Endothelial cell of umbilical vein (primary cell): ENCODE results near the gene ANKS1B. TPM values are rescaled to one million over a fixed set of nuclear protein-coding genes. Genes with fewer than 3 reads are reported as not detected.

ENCODE experiments used
- BruUV-seq: library from RNA; stranded (reverse); fragments of 400-500 nt; replicated peaks from 2 replicates; lab custom pipeline; 2021; lab: Mats Ljungman, UMichigan
- CTCF ChIA-PET: fragments of 300-600, 350-600 bp; sonication (Branson Sonifier 250); formaldehyde crosslinking; loops from one replicate; lab custom pipeline; 2021; ENCODE audit warnings: antibody characterized with exemption, inconsistent platforms; lab: Charles Lee
- POLR2A ChIA-PET: fragments of 300-600, 350-600 bp; sonication (Branson Sonifier 250); formaldehyde crosslinking; loops from one replicate; lab custom pipeline; 2021; ENCODE audit warnings: antibody characterized with exemption, inconsistent platforms; lab: Charles Lee
- DNase-seq: peaks from one replicate; pipeline ENCODE4 v3.0.0-alpha.2; 2011; ENCODE audit warnings: low read depth, low spot score
- FAIRE-seq: peaks from 2 replicates; lab custom pipeline; 2011; peaks lifted over from hg19 to GRCh38; lab: Jason Lieb, UNC
- H2AFZ ChIP-seq: 2 replicates; pipeline ENCODE4 v1.6.0; 2012; ENCODE audit warnings: low read depth, low read length, control low read depth, inconsistent platforms
- H3K27ac ChIP-seq: 2 replicates; pipeline ENCODE4 v1.5.1; 2011; ENCODE audit warnings: low read depth, mild to moderate bottlenecking, control low read depth, low read length, moderate library complexity; ENCODE audit not compliant: insufficient read depth
- H3K27me3 ChIP-seq, 2 experiments: 2 replicates each; pipeline versions ENCODE4 v1.6.0 to v1.6.1; 2011; ENCODE audit warnings: low read length in 2 of 2, mixed read lengths in 1 of 2; ENCODE audit not compliant: control insufficient read depth in 2 of 2, insufficient read depth in 2 of 2
- H3K36me3 ChIP-seq, 2 experiments: 2 replicates in 1 of 2; 3 replicates in 1 of 2; pipeline ENCODE4 v1.5.1; 2011; ENCODE audit warnings: low read length in 2 of 2, mild to moderate bottlenecking in 1 of 2, moderate library complexity in 1 of 2; ENCODE audit not compliant: control insufficient read depth in 2 of 2, insufficient read depth in 2 of 2; ENCODE audit errors: extremely low read depth in 1 of 2
- H3K4me1 ChIP-seq: 3 replicates; pipeline ENCODE4 v1.5.1; 2011; ENCODE audit warnings: mild to moderate bottlenecking, low read length; ENCODE audit not compliant: control insufficient read depth, insufficient read depth; ENCODE audit errors: extremely low read depth
- H3K4me2 ChIP-seq: 2 replicates; pipeline ENCODE4 v1.6.1; 2011; ENCODE audit warnings: low read length, control low read depth, mixed read lengths; ENCODE audit not compliant: insufficient read depth
- H3K4me3 ChIP-seq, 3 experiments: fragments of 200-600 bp in 1 of 3; sonication (generic), shearing (Covaris generic) in 1 of 3; replicated peaks in 1 of 3; 2 replicates each; pipeline ENCODE4 v1.5.1; 2011 to 2016; ENCODE audit warnings: control low read depth in 3 of 3, low read length in 3 of 3, mild to moderate bottlenecking in 2 of 3, inconsistent platforms in 1 of 3, low read depth in 1 of 3, moderate library complexity in 1 of 3; ENCODE audit not compliant: insufficient read depth in 1 of 3
- H3K79me2 ChIP-seq: 2 replicates; pipeline ENCODE4 v1.6.0; 2012; ENCODE audit warnings: low read length, inconsistent platforms; ENCODE audit not compliant: control insufficient read depth, insufficient read depth
- H3K9ac ChIP-seq: replicated peaks from 2 replicates; pipeline ENCODE3; 2011; ENCODE audit warnings: low read length, control low read depth; ENCODE audit not compliant: insufficient read depth; ENCODE audit errors: extremely low read depth
- H3K9me1 ChIP-seq: replicated peaks from 3 replicates; pipeline ENCODE4 v1.6.0; 2011; ENCODE audit warnings: mild to moderate bottlenecking, low read length; ENCODE audit not compliant: control insufficient read depth, insufficient read depth; ENCODE audit errors: extremely low read depth
- H3K9me3 ChIP-seq: replicated peaks from 2 replicates; pipeline ENCODE4 v1.5.1; 2012; ENCODE audit warnings: low read length, inconsistent platforms; ENCODE audit not compliant: control insufficient read depth, insufficient read depth
- H4K20me1 ChIP-seq: replicated peaks from 2 replicates; pipeline ENCODE3; 2011; ENCODE audit warnings: mild to moderate bottlenecking, low read length; ENCODE audit not compliant: control insufficient read depth, insufficient read depth; ENCODE audit errors: extremely low read depth
- CTCF ChIP-seq, 2 donors: IDR thresholded peaks; 1 replicate in 1 of 2; 2 replicates in 1 of 2; pipeline ENCODE4 v1.5.1; 2011; ENCODE audit warnings: low read length in 2 of 2, mild to moderate bottlenecking in 2 of 2, moderate library complexity in 2 of 2, control low read depth in 1 of 2, inconsistent platforms in 1 of 2, low read depth in 1 of 2; ENCODE audit not compliant: insufficient read depth in 1 of 2; ENCODE audit errors: extremely low read depth in 1 of 2
- EZH2 ChIP-seq: IDR thresholded peaks from 2 replicates; pipeline ENCODE4 v1.6.1; 2012; ENCODE audit warnings: borderline replicate concordance, low read depth, mild to moderate bottlenecking, moderate library complexity, low read length, inconsistent platforms; ENCODE audit not compliant: severe bottlenecking
- FOS ChIP-seq: IDR thresholded peaks from 2 replicates; pipeline ENCODE4 v1.6.1; 2011; ENCODE audit warnings: mild to moderate bottlenecking, low read length, moderate library complexity, borderline replicate concordance; ENCODE audit not compliant: insufficient read depth
- GATA2 ChIP-seq: IDR thresholded peaks from 2 replicates; pipeline ENCODE4 v1.7.0; 2011; ENCODE audit warnings: low read depth, mild to moderate bottlenecking, moderate library complexity, mixed read lengths, low read length; ENCODE audit not compliant: insufficient read length, insufficient read depth
- JUN ChIP-seq: IDR thresholded peaks from 2 replicates; pipeline ENCODE4 v1.6.1; 2011; ENCODE audit warnings: borderline replicate concordance, low read depth; ENCODE audit not compliant: insufficient read length, insufficient read depth
- MYC ChIP-seq: IDR thresholded peaks from one replicate; pipeline ENCODE4 v1.6.1; 2011; ENCODE audit warnings: mild to moderate bottlenecking, low read depth, low read length
- POLR2A ChIP-seq: IDR thresholded peaks from 2 replicates; pipeline ENCODE4 v1.6.1; 2012; ENCODE audit warnings: low read depth, mild to moderate bottlenecking, control low read depth, low read length
- POLR2AphosphoS5 ChIP-seq: IDR thresholded peaks from 2 replicates; pipeline ENCODE4 v1.6.1; 2012; ENCODE audit warnings: low read depth, mild to moderate bottlenecking, control low read depth, low read length, moderate library complexity; ENCODE audit not compliant: insufficient read depth
- dilution Hi-C: fragments of 300-500 bp; cut with MboI; formaldehyde crosslinking; loops from one replicate; pipeline ENCODE4 v1.15.0; 2019; ENCODE audit warnings: low sequenced_read_pairs; ENCODE audit not compliant: extremely low pct_ligation_motif_present
- intact Hi-C: fragments of 100-400 bp; cut with micrococcal nuclease; formaldehyde crosslinking; loops from one replicate; pipeline ENCODE4 v1.10.0; 2022
- polyA plus RNA-seq, 4 experiments: library from polyadenylated mRNA; depleted of rRNA in 3 of 4; stranded (reverse) in 3 of 4; unstranded in 1 of 4; fragments of >200 nt; gene quantifications; 2 replicates each; pipeline versions ENCODE4 v1.2.1 to v1.2.3, GENCODE V29; 2011 to 2012; ENCODE audit warnings: missing spikeins in 1 of 4
- total RNA-seq: library from RNA; stranded (reverse); gene quantifications from 2 replicates; pipeline ENCODE4 v1.2.3, GENCODE V29; 2021
- TF ChIP-seq, protein P1 (sequence below): IDR thresholded peaks from 2 replicates; pipeline ENCODE4 v1.6.1; 2011; ENCODE audit not compliant: insufficient read depth, insufficient read length

Gene ANKS1B
- total and polyA plus RNA-seq, 2 donors (not counting 3 experiments of a cell fraction or from before 2014, with no cell fraction given): 0.15 to 0.38 TPM

GRCh38 chr12:100020370-100020769 is 35.6 kb upstream of the ANKS1B start:
- CTCF ChIA-PET: no interaction called here
- BruUV-seq: no TSS peak
- no peaks in the 10 kb centered on the region for H3K79me2 ChIP-seq
- H4K20me1 ChIP-seq: no peaks in the 10 kb centered on the region
- no peak overlapping the region for H2AFZ ChIP-seq
- POLR2A ChIA-PET: no interaction called here
- no peaks in the 10 kb centered on the region for H3K27me3 ChIP-seq
- intact Hi-C loops (no loop called here), dilution Hi-C loops (no loop called here)
- no peaks in the 10 kb centered on the region for H3K36me3 ChIP-seq
- no peak overlapping the region for H3K27ac ChIP-seq
- peaks cover 3% of the 10 kb centered on the region for H3K4me1 ChIP-seq
- no peak overlapping the region for H3K4me2 ChIP-seq
- no peaks in the 10 kb centered on the region for H3K9me3 ChIP-seq
- FAIRE-seq (no peak), DNase-seq (no peak)
- H3K9me1 ChIP-seq: no peaks in the 10 kb centered on the region
- no peak overlapping the region for H3K4me3 ChIP-seq
- H3K9ac ChIP-seq: no peak overlapping the region
- TF ChIP-seq, protein P1, sequence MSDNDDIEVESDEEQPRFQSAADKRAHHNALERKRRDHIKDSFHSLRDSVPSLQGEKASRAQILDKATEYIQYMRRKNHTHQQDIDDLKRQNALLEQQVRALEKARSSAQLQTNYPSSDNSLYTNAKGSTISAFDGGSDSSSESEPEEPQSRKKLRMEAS: no peak
- TF ChIP-seq JUN: no peak
- TF ChIP-seq POLR2AphosphoS5: no peak
- TF ChIP-seq FOS: no peak
- no peak for TF ChIP-seq CTCF (IDR thresholded peaks at IDR 0.05; ENCODE audit: extremely low read depth in 1 of 2, insufficient read depth in 1 of 2, low read depth in 1 of 2, low read length in 2 of 2)
- no peak for TF ChIP-seq GATA2
- TF ChIP-seq MYC: no peak
- no peak for TF ChIP-seq POLR2A
- TF ChIP-seq EZH2: no peak
